ENCODE data around the gene IFRD2. TPM values are rescaled to one million over a fixed set of nuclear protein-coding genes. Genes with fewer than 3 reads are reported as not detected.

Gene IFRD2
- total RNA-seq (2022) (88.0 and 89.5 TPM in 2 replicates), Bru-seq, nascent RNA (percentile 66 among the genes with signal in this experiment), BruChase-seq, experiment 1, labeled RNA remaining after a 2-hour chase (percentile 76 among the genes with signal in this experiment), BruChase-seq, experiment 2, labeled RNA remaining after a 6-hour chase (percentile 90 among the genes with signal in this experiment)
- long read RNA-seq, transcript IFRD2-202 (12 exons, 2,109 nt) = major isoform, 276 of 362 reads
- long read RNA-seq, partial matches to known transcripts = 35 of 362 reads
- long read RNA-seq, other reads (novel, unspliced or antisense) = 51 of 362 reads

GRCh38 chr3:50292159-50293078, at the start of gene IFRD2:
TSS of gene IFRD2 (minus strand) at chr3:50292429. CDS start at chr3:50292274, 155 bp downstream.
- intact Hi-C loops (cut with micrococcal nuclease; ENCODE audit: unreplicated experiment) = no loop called here
- BruUV-seq (replicated peaks) = TSS peak; percentile 84
- CTCF ChIA-PET = interaction anchor here (0.7 to 1.5 kb wide), 5 partner anchors 13 to 57 kb away, joined by 3 to 5 read pairs (median 4); partner anchors contain the start of gene GNAI2

DNA sequence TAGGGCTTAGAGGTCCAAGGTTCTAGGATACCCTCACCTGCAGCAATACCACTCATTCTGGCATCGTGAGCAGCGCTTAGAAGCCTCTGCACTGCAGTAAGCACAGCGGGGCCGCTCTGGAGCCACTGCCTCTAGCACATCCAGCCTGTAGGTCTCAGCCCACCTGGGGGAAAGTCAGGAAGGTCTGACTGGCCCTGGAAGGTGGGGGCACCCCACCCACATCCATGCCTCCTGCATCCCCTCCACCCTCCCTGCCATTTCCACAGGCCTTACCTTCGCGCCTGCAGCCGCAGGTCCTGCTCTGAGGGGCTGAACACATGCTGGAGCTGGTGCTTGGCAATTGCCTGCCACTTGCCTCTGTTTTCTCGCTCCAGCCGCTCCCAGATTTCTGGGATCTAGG, 49.3 kb upstream of the IFRD2 start:
- TF ChIP-seq CTCF (IDR thresholded peaks at IDR 0.05; ENCODE audit: insufficient read depth in 1 of 2, low read depth in 1 of 2, low read length in 1 of 2, severe bottlenecking in 1 of 2, unreplicated experiment in 1 of 2) = no peak
- Histone ChIP-seq H3K4me3 (ENCODE audit: low read depth, low read length) (no peak overlapping the region), H3K36me3 (ENCODE audit: control insufficient read depth, insufficient read depth, low read length) (no peaks in the 10 kb centered on the region), H3K9me3 (no peaks in the 10 kb centered on the region), H3K27me3 (replicated peaks; ENCODE audit: control insufficient read depth, insufficient read depth, low read length) (no peaks in the 10 kb centered on the region), H3K4me1 (peaks cover 10% of the 10 kb centered on the region; the same call in 1 of the 2 replicates)
- intact Hi-C loops (cut with micrococcal nuclease; ENCODE audit: unreplicated experiment) = no loop called here
- Mint-ChIP-seq H3K4me3 (ENCODE audit: unreplicated experiment) (peak overlapping the region; percentile 15), H3K4me1 (ENCODE audit: low read depth, unreplicated experiment) (peaks cover 17% of the 10 kb centered on the region), H3K9me3 (ENCODE audit: unreplicated experiment) (no peaks in the 10 kb centered on the region), H3K36me3 (ENCODE audit: insufficient read depth, unreplicated experiment) (peaks cover 17% of the 10 kb centered on the region), H3K27ac (ENCODE audit: unreplicated experiment) (no peak overlapping the region), H3K27me3 (ENCODE audit: insufficient read depth, unreplicated experiment) (no peaks in the 10 kb centered on the region)
- ChIA-PET POLR2A (no interaction called here), CTCF (no interaction called here)
- BruUV-seq (replicated peaks) = no TSS peak
- no peak for DNase-seq

More at GRCh38 chr3:50292159-50293078, at the start of gene IFRD2:
- Mint-ChIP-seq H3K27ac (ENCODE audit: unreplicated experiment) (peak within 1 kb of the TSS; percentile 98), H3K4me1 (ENCODE audit: low read depth, unreplicated experiment) (peaks cover 16% of the 10 kb centered on the region), H3K4me3 (ENCODE audit: unreplicated experiment) (peak within 1 kb of the TSS; percentile 85), H3K36me3 (ENCODE audit: insufficient read depth, unreplicated experiment) (peaks cover 34% of the 10 kb centered on the region), H3K27me3 (ENCODE audit: insufficient read depth, unreplicated experiment) (no peaks in the 10 kb centered on the region), H3K9me3 (ENCODE audit: unreplicated experiment) (no peaks in the 10 kb centered on the region)
- POLR2A ChIA-PET = interaction anchor here (0.5 to 1.8 kb wide), 9 partner anchors 9 to 1218 kb away, joined by 3 to 11 read pairs (median 3); partner anchors contain the start of genes CYB561D2, NPRL2 and TUSC2
- H3K27me3 ChIP-seq (replicated peaks; ENCODE audit: control insufficient read depth, insufficient read depth, low read length) = no peaks in the 10 kb centered on the region
- H3K4me3 ChIP-seq (ENCODE audit: low read depth, low read length) = peak within 1 kb of the TSS; percentile 78
- peaks cover 7% of the 10 kb centered on the region for H3K4me1 ChIP-seq
- no peak for TF ChIP-seq CTCF (IDR thresholded peaks at IDR 0.05; ENCODE audit: insufficient read depth in 1 of 2, low read depth in 1 of 2, low read length in 1 of 2, severe bottlenecking in 1 of 2, unreplicated experiment in 1 of 2)
- DNase-seq = peak; percentile 96 to 98
- H3K36me3 ChIP-seq (ENCODE audit: control insufficient read depth, insufficient read depth, low read length) = peaks cover 7% of the 10 kb centered on the region
- H3K9me3 ChIP-seq = no peaks in the 10 kb centered on the region

Measured in Caco-2 (cell line).